Middle frontal gyrus (tissue), 1 donor: ENCODE measurements around the gene KEAP1.
A peak's percentile ranks its signal among the peaks of the same experiment; 100 is the strongest.

Experiments used
- DNase-seq: peaks from one replicate; pipeline ENCODE4 v3.0.0-alpha.2; 2015; ENCODE audit warnings: low spot score; ENCODE audit errors: extremely low spot score

KEAP1 gene

GRCh38 chr19:10525636-10526035 is 22.5 kb upstream of the KEAP1 start:
- no peak for DNase-seq

DNA sequence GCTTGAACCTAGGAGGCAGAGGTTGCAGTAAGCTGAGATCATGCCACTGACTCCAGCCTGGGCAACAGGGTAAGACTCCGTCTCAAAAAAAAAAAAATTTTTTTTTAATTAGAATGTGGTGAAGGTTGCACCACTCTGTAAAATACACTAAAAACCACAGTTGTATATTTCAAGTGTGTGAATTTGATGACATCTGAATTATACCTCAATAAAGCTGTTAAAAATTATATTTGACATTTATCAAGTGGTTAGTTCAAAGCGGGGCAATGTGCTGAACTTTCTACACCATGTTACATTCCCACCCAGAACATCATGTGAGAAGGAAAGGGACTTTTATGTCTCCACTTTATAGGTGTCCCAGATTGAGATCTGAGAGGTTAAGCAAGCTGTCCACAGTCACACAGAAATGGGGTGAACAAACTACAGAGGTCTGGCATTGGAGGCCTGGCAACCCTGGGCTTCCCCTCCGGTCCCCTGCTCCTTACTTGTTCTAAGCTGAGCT is 20.0 kb upstream of the KEAP1 start:
- DNase-seq = no peak

- no peak for DNase-seq
Measured at GRCh38 chr19:10521461-10522171, 18.5 kb upstream of the KEAP1 start.

DNA sequence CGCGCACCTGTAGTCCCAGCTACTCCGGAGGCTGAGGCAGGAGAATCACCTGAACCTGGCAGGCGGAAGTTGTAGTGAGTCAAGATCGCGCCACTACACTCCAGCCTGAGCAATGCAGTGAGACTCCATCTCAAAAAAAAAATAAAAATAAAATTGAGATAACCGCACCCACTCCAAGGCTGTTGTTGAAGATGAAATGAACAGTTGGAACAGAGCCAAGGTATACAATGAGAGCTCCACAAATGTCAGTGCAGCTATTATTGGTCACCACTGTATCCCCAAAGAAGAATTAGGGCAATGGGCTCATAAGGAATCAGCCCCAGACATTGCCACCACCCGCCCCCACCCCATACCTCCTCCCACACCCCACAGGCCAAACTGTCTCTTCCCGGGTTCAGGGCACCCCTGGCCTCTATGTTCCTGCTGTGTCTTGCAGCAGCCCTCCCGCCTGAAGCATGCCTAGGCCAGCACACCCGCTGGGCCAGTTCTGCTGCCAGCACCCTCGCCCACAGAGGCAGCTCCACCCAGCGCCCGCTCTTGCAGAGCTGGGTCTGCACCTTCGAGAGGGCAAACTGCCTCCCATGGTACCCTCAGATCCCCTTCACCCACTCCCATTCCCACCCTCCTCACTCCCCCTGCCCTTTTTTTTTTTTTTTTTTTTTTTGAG is 17.6 kb upstream of the KEAP1 start:
- DNase-seq = no peak

DNA sequence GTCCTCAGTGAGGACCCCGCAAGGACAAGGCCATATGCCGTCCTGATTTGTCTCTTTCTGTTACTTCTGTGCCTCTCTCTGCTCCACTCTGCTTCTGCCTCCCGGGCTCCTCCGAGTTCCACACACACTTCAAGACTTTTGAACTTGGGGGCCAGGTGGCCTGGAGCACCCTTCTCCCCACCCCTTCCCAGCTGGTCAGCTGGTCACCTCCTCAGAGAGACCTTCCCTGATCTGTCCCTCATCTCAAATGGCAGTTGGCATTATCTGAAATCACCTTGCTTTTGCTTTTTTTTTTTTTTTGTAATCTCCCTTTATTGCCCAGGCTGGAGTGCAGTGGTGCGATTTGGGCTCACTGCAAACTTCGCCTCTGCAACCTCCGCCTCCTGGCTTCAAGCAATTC is 16.3 kb upstream of the KEAP1 start:
- DNase-seq = no peak

DNA sequence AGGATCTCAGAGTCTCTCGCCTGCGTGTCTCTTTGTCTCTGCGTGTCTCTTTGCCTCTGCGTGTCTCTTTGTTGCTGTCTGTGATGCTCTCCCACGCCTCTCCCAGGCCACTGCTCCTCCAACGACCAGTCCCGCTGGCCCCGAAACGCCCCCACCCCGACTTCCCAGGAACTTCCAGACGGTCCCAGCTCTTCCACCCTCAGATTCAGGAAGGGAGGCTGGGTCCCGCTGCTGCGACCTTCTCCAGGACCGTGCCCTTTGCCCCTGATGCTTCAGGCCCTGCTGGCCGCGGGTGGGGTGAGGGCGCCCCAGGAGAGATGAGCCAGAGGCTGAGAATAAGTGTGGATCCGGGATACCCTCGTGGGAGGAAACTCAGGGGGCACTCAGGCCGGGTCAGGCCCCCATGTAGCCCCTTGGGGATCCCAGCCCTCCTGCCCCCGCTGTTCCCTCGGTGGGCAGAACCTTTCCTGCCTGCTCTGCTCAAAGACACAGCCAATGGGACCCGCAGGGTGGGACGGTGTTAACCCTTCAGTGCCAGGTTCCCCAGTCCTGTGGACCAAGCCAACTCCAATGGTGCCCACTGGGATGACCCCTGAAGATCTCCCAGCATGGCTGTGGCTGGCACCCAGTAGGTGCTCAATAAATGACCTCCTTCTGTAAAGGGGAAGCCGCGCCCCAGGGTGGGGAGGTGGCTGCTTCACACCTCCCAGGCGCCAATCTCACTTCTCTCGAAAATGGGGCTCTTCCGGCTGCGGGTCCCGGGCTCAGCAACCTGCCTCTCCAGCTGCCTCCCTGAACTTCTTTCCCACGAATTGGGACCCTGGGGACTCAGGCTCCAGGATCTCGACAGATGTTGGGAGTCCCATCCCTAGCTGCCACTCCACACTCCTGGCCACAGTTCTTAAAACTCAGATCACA is 15.5 kb upstream of the KEAP1 start:
- no peak for DNase-seq

GRCh38 chr19:10517760-10518443 is 14.7 kb upstream of the KEAP1 start:
- no peak for DNase-seq

- peak; percentile 70 for DNase-seq
Measured at GRCh38 chr19:10517361-10517759, 14.2 kb upstream of the KEAP1 start, which contains the start of gene S1PR5. Gene S1PR5, minus strand, starts transcription at chr19:10517447. Its CDS starts 2,436 bp downstream, at chr19:10515011.

DNA sequence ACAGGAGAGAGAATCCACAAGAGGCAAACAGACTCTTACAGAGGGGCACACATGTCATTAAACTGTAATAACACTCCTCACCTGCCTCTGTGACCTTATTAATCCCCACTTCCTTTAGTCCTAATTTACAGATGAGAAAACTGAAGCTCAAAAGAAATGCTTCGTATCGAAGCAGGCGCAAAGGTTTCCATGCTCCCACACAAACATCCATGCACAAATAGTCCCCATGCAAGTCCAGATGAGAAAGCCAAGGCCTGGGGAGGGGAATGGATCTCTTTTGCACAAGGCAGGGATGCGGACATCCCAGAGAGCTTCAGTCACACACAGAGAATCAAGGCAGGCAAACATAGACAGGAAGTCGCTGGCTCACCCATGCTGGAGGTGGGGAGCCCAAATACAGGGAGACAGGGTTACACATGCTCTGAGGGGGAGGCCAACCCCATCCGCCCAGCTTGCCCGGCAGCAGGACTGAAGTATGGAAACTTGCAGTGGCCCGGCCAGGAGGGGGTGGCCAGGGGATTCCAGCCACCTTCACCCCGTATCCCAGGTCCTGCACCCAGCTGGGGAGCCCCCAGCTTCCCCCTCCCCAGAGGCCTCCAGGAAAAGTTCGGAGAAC is 13.6 kb upstream of the KEAP1 start:
- no peak for DNase-seq

DNA sequence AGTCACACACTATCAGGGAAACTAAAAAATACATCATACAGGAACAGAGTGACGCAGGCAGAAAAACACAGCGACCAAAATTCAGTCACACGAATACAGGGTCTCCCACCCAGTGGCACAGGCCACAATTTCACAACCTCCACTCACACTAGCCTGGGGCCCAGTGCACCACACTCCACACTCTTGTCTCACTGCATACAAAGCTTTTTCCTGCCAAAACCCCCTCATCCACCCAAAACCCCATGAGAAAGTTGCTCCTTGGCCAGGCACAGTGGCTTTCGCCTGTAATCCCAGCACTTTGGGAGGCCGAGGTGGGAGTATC is 12.9 kb upstream of the KEAP1 start:
- DNase-seq = no peak

- DNase-seq = no peak
Measured at GRCh38 chr19:10514211-10515145, 11.3 kb upstream of the KEAP1 start.

GRCh38 chr19:10513223-10513622 is 10.1 kb upstream of the KEAP1 start:
- DNase-seq = no peak

- no peak for DNase-seq
Measured at GRCh38 chr19:10510301-10510802, 7.2 kb upstream of the KEAP1 start.

DNA sequence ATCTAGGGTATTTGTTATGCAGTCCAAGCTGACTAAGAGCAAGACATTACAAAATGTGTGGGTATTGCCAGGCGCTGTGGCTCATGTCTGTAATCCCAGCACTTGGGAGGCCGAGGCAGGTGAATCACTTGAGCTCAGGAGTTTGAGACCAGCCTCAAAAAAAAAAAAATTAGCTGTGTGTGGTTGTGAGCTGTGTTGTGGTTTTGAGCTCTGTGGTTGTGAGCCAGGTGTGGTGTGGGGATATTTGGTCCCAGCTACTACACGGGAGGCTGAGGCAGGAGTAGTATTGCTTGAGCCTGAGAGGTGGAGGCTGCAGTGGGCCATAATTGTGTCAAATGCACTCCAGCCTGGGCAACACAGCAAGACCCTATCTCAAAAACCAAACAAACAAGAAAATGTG is 5.6 kb upstream of the KEAP1 start:
- no peak for DNase-seq

DNA sequence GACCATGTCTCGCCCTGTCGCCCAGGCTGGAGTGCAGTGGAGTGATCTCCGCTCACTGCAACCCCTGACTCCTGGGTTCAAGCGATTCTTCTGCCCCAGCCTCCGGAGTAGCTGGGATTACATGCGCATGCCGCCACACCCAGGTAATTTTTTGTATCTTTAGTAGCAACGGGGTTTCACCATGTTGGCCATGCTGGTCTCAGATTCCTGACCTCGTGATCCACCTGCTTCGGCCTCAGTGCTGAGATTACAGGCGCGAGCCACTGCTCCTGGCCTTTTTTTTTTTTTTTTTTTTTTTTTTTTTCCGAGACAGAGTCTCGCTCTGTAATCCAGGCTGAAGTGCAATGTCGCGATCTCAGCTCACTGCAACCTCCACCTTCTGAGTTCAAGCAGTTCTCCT is 4.9 kb upstream of the KEAP1 start:
- DNase-seq = no peak

GRCh38 chr19:10505583-10506229 is 2.5 kb upstream of the KEAP1 start:
- DNase-seq = no peak

DNA sequence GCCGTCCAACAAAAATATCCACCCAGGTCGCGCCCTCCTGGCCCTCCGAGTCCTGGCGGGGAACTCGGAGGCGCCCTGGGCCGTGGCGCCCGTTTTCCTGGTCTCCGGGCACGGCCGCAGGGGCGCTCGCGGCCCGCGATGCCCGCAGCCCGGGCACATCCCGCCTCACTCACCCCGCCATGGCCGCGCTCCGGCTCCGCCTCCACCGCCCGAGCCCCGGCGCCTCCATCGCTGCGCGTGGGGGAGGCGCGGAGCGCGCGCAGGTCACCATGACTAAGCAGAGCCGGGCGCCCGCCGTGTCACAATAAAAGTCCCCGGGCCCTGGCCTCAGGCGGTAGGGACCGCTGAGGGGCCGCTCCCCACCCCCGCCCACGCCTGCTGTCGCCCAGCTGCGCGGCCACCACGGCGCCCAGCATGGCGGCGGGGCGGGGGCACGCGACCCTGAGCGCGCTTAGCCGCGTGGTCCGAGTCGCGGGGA is 593 bp downstream of the KEAP1 start:
- DNase-seq = peak; percentile 70

GRCh38 chr19:10501971-10502523 is 1.1 kb downstream of the KEAP1 start:
- no peak for DNase-seq

GRCh38 chr19:10500247-10500592 is 2.9 kb downstream of the KEAP1 start:
- no peak for DNase-seq
